NB4 (cell line): ENCODE results near the gene KRT5.

ENCODE experiments used
- DNase-seq: peaks from one replicate; pipeline ENCODE4 v3.0.0; 2010; ENCODE audit warnings: low read depth
- H3K4me3 ChIP-seq: one replicate; pipeline ENCODE4 v1.5.1; 2011; ENCODE audit warnings: mild to moderate bottlenecking, low read depth, low read length, moderate library complexity
- CTCF ChIP-seq: IDR thresholded peaks from one replicate; pipeline ENCODE4 v1.5.1; 2012; ENCODE audit warnings: low read depth, low read length
- MAX ChIP-seq: IDR thresholded peaks from 2 replicates; pipeline ENCODE4 v1.6.1; 2011; ENCODE audit warnings: low read depth, low read length
- MYC ChIP-seq: IDR thresholded peaks from 2 replicates; pipeline ENCODE4 v1.6.1; 2011; ENCODE audit warnings: low read depth, low read length
- POLR2A ChIP-seq: IDR thresholded peaks from 2 replicates; pipeline ENCODE4 v1.6.1; 2011; ENCODE audit warnings: mild to moderate bottlenecking; ENCODE audit not compliant: insufficient read length; ENCODE audit errors: extremely low read depth

KRT5 gene

GRCh38 chr12:52519826-52520662 lies at the start of gene KRT5:
Gene KRT5 (minus strand): TSS chr12:52520394. CDS start chr12:52520296, 98 bp downstream.
- no peak for DNase-seq
- TF ChIP-seq POLR2A: no peak
- no peak for TF ChIP-seq CTCF
- no peak for TF ChIP-seq MYC
- no peak for TF ChIP-seq MAX
- no peak within 1 kb of the TSS for H3K4me3 ChIP-seq

GRCh38 chr12:52568111-52568510 lies 47.9 kb upstream of the KRT5 start:
- TF ChIP-seq MAX: no peak
- no peak for TF ChIP-seq CTCF
- no peak for TF ChIP-seq POLR2A
- no peak for TF ChIP-seq MYC
- DNase-seq: no peak
- no peak overlapping the region for H3K4me3 ChIP-seq

GRCh38 chr12:52566847-52567291 lies 46.7 kb upstream of the KRT5 start:
- H3K4me3 ChIP-seq: no peak overlapping the region
- no peak for DNase-seq
- TF ChIP-seq POLR2A: no peak
- no peak for TF ChIP-seq CTCF
- TF ChIP-seq MAX: no peak
- TF ChIP-seq MYC: no peak

GRCh38 chr12:52564582-52564981 lies 44.4 kb upstream of the KRT5 start:
- TF ChIP-seq MAX (no peak), CTCF (no peak), POLR2A (no peak), MYC (no peak)
- DNase-seq: no peak
- H3K4me3 ChIP-seq: no peak overlapping the region

- H3K4me3 ChIP-seq: no peak overlapping the region
- peak; percentile 20 for TF ChIP-seq CTCF
- no peak for TF ChIP-seq MYC
- DNase-seq: no peak
These were observed 41.8 kb upstream of the KRT5 start for GRCh38 chr12:52561880-52562449.
